GM21619 (cell line): ENCODE data around the gene RXFP2.

Experiments used
- ATAC-seq: cut with Tn5 transposase; IDR thresholded peaks from one replicate; pipeline ENCODE4 v1.9.1; 2021; ENCODE audit not compliant: unreplicated experiment

The RXFP2 gene

DNA sequence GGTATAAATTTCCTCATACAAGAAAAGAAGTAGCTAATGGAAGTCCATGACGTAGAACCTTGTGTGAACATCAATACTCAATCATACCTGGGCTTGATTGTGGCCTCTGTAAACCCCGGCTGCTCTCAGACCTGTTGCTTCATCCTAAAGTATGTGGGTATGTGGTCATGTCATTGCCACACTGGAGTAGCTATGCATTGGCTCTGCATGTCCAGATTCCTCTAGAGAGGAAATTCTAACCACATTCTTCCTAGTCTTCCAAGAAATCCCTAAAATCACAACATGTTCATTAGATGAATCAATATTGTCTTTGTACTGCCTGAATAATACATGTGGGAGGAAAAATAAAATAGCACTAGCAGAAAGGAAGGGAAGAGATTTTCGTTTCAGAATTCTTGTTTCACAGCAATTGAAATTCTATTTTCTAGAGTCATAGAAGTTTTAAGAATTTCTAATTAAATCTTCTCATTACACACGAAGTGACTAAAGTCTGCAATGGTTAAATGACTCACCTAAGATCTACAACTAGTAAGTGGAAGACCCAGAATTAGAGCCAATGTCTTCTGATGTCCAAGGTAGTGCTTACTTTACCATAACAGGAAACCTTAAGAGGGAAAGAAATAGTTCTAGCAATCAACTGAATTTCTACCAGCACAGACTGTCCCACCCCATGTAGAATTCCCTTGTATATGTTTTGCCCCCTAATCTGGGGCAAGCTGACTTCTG lies 28.0 kb downstream of the RXFP2 start:
- ATAC-seq: no peak

DNA sequence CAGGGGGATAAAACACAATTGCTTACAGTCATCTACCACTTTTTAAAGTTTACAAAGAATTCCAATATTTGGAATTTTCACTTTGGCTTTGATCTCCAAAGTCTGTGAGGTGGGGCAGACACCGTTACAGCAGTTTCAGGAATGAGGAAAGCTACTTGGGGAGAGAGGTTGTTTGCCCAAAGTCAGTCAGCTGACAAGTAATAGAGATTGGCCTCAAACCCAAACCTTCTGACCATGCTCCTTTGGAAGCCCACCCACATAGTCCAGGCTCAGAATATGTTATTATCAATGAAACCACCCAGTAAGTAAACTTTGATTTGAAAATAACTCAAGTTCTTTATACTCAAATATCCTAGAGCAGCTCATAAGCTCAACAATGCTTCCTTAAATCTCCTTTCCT lies 29.0 kb downstream of the RXFP2 start:
- no peak for ATAC-seq

DNA sequence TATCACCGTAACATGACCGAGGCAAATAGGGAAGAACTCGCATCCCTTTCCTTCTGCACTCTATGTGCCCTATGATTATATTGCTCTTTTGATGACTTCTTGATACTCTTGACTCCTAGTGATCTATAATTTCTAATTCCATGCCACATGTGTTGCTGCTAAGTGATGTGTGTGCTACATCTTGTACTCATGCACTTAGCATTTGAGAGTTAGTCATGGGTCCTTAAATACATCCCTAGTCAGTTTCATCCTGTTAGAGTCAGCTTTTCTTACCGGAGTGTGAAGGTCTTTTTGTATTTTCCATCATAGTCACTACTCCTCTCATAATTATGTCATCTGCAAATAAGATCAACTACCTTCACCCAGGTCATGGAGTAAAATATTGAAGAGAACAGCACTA lies 30.2 kb downstream of the RXFP2 start:
- no peak for ATAC-seq

DNA sequence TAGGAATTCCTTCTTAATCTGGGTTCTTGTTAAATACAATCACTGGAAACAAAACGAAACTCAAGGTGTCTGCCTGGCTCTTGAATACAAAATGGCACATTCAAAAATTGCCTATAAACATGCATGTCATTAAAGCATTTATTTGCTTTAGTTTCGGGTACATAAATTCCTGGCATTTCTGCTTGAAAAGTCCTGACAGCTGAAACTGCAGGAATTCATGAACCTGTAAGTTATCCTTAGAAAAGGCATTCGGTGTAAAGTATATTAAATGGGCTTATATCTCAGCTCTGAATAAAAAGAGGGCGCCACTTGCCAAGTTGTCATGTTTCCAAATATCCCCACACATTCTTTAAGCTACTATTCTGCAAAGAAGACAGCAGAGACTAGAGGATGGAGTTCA lies 32.9 kb downstream of the RXFP2 start:
- ATAC-seq: no peak

DNA sequence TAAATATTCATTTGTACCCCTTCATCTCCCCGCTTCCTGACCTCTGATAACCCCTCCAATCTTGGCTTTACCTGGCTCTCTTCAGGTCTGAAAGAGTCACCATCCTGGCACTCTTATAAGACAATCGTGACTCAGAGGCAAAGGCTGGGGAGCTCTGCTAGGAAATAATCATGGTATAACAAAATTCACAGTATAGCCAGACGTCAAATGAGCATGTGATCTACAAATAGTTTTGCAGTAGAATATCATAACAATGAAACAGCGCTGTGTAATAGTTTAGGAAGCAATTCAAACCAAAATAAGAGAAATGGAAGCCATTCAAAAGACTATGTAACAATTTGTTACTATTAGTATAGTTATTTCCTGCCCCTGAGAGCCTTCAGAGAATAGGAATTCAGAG lies 34.2 kb downstream of the RXFP2 start:
- ATAC-seq: no peak

DNA sequence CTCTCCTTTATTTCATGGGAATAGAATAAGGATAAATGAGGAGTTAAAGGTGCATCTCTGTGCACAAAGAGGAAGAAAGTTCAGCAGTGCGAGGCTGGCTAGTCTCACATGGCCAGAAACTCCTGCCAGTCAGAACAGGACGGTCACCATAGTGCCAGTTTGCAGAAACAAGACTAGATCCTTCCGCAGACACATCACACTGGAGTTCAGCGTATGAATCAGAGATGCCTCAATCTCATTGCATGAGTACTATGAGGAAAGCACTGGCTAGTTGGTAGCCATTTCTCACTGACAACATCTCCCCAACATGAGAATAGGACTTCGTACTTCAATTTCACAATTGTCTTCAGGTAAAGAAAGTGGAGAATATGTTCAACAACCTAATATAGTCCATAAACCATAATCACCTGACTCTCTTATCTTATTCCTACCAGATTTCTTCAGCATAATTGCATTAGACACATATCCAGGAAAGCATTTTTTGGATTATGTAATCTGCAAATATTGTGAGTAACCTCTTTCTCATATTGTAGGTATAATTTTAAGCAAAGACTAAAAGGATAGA lies 34.9 kb downstream of the RXFP2 start:
- no peak for ATAC-seq

DNA sequence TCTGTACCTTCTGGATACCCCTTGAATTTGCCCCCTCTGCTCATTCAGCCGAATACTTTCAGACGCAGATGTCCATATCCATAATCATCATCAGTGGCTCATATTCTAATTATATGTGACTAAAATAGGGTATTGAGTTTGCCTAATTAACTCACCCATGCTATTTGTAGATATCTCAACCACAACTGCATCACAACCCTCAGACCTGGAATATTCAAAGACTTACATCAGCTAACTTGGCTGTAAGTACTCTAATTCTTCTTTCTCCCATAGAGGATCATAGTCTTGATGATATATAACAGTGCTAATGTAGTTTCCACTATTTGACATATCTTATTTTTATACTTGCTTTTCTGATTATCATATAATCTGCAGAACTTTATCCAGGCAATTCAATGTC lies 35.8 kb downstream of the RXFP2 start:
- ATAC-seq: no peak

DNA sequence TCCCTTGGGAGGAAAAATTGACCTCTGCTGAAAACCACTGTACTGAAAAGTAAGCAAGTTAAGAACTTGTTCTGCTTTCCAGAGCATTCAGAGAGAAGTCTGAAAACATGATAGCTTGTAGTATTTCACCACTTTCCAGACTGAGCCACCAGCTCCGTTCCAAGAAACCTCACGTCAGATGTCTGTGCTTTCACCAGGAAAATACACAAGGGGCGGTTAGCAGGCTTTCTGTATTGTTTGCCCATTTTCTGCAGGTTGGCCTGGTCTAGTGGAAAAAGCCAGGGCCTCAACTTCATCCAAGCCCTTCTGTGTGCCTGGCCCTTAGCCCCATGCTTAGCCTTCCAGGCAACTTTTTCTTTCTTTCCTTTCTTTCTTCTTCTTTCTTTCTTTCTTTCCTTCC lies 36.4 kb downstream of the RXFP2 start:
- ATAC-seq: no peak

DNA sequence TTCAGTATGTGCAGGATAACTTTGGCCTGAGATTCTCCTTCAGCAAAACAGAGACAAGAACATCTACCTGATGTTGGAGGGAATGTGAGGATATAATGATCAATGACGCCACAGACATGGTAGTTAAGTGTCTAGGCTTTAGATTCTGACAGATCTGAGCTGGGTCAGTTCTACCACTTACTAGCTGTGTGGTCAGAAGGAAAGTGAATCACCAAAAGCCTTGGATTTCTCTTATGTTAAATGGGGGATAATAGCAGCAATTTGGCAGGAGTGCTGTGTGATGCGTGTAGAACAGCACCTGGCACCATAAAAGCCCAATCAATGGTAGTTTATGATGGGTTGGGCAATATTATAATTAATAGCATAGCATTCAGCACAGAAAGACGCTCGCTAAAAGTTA lies 41.7 kb downstream of the RXFP2 start:
- no peak for ATAC-seq

DNA sequence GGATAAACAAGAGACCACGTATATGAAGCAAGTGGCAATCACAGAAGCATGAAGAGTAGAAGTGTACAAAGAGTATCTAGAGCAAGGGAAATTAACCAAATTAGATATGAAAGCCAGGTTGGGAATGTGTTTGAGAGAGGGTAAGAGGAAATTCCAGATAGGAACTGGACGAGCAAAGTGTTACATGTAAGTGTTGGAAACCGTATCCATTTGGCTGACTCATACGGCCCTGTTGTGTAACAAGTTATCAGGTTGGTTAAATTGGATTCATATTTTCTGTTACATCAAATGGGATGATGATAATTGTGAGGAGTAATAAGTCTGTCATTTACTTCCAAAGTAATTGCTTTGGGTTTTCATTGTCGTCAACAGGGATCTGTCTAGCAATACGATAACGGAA lies 46.7 kb downstream of the RXFP2 start:
- ATAC-seq: no peak

DNA sequence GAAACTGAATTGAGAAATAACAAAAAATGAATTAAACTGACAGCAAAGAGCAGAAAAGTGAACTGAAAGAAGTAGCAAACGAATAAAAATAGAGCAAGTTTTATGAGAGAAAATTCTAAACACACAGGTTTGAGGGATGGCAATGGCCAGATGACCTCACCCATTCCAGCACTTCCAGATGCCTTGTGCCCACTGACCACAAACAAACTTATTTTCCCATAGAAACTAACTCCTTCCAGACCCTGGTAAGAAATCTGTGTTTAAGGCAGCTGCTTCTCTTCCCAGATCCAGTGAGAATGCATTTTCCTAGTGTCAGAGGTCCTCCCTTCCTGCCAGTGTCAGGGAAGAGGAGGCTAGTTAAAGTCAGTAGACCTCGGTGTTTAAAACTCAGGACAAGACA lies 51.7 kb downstream of the RXFP2 start:
- ATAC-seq: no peak

DNA sequence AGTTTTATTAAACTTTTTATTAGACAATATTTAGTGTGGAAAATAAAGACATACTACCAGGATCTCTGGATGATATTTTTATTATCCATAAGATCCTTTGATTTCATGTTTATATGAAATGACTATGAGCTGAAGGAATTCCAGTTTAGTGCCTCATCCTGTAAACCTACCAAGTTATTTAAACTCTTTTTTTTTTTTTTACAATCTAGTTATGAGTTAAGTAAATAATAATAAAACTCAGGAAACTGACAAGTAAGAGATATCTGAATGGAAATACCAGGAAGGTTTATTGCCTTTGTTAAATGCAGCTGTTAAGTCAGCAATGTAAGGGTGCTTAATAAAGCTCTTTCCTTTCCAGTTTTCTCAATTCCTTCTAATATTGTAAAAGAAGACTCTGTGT lies 53.9 kb downstream of the RXFP2 start:
- ATAC-seq: no peak

DNA sequence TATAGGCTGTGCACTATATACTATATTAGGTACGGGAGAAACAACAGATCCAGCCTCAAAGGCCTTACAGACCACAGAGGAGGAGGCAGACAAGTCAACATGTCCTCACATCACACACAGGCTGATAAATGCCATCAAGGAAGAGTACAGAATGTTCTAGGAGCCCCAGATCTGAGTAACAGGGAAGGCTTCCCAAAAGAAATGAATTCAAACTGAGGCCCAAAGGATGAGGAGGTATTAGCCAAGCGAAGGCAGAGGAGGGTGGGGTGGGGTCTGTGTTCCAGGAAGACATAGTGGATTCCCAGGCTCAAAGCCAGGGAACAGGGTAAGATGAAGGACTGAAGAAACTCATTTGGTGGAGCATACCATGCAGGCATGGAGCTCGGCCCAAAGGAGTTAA lies 55.1 kb downstream of the RXFP2 start:
- no peak for ATAC-seq

DNA sequence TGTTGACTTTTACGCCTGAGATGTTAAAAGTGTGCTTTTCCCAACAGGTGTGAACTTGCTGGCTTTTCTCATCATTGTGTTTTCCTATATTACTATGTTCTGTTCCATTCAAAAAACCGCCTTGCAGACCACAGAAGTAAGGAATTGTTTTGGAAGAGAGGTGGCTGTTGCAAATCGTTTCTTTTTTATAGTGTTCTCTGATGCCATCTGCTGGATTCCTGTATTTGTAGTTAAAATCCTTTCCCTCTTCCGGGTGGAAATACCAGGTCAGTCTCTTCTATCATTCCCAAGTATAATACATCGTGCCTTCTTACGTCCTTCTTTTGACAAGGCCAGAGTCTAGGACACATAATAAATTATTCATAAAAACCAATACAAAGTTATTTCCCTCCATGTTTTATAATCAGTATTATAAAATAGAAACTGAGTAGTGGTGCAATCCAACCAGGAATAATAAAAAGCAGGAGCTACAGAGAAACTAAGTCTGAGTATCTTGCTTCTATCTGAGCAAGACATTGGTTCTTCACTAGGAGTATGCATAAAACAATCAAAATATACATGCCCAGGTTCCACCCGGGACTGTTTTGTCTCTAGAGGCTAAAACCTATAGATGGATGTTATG lies 57.9 kb downstream of the RXFP2 start:
- ATAC-seq: no peak

DNA sequence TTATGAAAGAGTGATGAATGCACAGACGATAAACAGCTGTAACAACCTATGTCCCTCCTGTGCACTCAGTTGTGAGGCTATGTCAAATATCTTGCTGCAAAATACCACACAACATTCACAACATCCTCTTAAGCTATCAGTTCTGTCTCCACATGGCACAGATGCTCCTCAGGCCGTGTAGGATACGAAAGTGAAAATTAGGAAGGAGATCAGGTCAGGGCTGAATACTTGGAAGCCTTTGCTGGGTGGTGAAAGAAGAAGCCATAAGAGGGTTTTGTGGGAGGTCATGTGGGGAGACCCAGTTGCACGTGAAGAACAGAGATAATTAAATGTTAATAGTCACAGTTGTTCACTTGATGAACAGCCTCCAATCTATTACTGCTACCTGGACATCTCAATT lies 58.9 kb downstream of the RXFP2 start:
- ATAC-seq: no peak

DNA sequence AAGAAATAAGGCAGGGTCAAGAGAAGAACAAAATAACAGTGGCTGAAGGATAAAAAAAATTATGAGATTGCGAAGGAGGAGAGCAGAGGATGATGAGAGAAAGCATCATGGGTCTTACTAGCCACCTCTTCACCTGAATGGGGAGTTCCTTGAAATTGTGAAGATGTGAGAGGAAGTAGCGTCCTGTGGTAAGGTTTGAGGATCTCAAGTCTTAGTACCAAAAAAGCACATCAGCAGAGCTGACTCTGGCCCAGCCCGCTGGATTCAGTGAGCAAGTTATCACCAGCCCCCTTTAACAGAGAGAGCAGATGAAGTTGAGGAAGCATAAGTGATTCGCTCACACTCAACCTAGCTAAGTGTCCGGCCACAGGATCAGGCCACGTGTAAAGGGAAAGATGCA lies 61.8 kb downstream of the RXFP2 start:
- ATAC-seq: no peak

DNA sequence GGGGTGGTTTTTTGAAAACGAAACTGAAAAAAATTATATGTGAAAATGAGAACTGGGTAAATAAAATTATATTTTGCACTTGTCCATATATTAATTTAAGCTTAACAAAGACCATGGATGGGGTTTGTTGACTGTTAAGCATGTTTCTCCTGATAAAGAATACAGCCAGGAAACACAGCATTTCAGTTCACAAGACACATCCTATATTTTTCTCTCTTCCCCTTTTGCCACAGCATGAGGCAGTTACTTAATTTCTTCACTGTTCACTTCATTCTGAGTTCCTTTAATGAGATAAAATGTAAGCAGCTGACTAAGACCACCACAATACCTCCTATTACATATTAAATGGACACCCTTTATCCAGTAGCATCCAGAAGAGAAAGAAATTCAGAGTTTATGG lies 64.0 kb downstream of the RXFP2 start:
- no peak for ATAC-seq

DNA sequence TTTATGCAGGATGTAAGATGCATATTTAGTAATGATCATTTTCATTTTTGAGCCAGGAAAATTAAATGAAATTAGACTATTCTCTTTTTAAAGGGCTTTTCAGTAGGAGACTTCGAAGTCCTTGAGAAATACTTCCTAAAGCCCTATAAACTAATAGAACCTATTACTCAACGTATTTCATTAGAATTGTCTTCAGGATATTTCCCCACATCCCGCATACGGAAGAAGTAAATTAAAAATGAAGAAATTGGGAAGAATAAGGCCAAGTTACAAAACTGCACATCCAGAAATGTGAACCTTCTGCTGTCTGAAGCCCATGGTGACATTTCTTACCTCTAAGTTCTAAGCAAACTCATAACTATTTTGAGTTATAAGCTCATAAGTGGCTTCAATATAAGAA lies 66.5 kb downstream of the RXFP2 start:
- ATAC-seq: no peak

DNA sequence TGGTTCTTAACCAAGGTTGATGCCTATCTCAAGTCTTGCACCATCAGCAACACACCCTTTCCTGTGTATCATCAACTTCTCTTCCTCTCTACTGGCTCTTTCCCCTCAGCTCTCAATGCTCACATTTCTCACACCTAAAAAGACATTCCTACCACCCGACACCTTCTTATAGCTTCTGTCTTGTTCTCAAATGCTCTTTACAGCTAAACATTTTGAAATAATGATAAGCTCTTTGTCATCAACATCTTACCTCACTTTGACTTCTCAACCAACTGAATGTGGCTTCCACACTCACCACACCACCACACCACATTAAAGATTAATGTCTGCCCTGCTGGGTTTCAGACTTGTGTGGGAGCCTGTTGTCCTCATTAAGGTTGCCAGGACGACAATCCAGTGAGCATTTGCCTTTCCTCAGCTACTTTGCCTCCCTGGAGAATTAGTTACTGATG lies 67.8 kb downstream of the RXFP2 start:
- no peak for ATAC-seq

DNA sequence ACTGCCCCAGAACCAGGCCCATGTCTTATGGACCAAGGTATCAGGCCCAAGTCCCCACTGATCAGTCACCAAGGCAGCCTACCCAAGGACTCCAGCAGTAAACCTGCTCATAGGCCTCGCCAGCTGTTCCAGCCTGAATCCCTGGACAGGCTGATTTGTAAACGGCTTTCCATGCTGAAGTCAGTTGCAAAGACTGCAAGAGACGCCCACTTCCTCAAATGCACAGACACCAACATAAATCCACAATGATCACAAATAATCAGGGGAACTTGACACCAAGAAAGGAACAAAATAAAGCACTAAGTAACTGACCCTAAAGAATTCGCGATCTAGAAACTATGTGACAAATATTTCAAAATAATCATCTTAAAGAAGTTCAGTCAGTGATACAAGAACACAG lies 75.2 kb downstream of the RXFP2 start:
- ATAC-seq: no peak

DNA sequence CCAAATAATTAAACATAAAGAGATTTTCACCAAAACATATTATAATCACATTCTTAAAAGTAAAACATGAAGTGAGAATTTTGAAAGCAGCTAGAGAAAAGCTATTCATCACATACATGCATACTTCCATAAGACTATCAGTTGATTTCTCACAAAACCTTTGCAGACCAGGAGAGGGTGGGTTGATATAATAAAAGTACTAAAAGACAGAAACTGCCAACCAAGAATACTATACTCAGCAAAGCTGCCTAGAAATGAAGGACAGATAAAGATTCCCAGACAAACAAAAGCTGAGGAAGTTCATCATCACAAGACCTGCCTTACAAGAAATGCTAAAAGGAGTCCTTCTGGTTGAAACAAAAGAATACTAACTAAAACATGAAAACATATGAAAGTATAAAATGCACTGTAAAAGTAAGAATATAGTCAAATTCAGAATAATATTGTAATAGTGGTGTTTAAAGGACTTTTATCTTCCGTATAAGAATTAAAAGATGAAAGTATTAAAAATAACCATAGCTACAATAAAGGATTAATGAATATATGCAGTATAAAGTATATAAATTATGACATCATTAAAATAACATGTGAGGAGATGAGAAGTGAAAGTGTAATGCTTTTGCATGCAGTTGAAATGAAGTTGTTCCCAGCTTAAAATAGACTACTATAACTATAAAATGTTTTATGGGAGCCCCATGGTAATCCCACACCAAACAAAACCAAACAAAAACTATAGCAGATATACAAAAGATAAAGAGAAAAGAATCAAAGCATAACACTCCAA lies 76.2 kb downstream of the RXFP2 start:
- no peak for ATAC-seq

DNA sequence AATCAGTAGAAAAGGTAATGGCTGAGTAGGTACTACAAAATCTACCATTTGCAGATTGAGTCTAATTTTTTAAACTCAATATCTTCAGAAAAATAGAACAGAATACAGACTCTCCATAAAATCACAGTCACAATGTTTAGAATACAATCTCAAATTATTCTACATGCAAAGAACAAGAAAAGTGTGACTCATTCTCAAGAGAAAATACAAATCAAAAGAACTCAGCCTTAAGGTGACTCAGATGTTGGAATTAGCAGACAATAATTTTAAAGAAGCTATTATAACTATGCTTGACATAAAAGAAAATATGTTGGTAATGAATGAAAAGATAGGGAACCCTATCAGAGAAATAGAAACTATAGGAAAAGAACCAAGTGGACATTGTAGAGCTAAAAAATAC lies 78.9 kb downstream of the RXFP2 start:
- no peak for ATAC-seq
